CD14-positive monocyte (primary cell): Measurements from ENCODE around the gene POLRMT. TPM values are rescaled to one million over a fixed set of nuclear protein-coding genes. Genes with fewer than 3 reads are reported as not detected.
A peak's percentile ranks its signal among the peaks of the same experiment; 100 is the strongest.

Source experiments
- DNase-seq, 3 donors: peaks; one replicate each; pipeline ENCODE4 v3.0.0-alpha.2; 2011 to 2022
- H2AFZ ChIP-seq: 2 replicates; pipeline ENCODE4 v1.6.0; 2012; ENCODE audit warnings: mild to moderate bottlenecking, low read depth, low read length, inconsistent platforms; ENCODE audit not compliant: insufficient read depth, poor library complexity, severe bottlenecking
- H3K27ac ChIP-seq, 2 donors: 1 replicate in 1 of 2; 2 replicates in 1 of 2; pipeline ENCODE4 v1.5.1; 2012 to 2013; ENCODE audit warnings: low read length in 2 of 2, control low read depth in 1 of 2, inconsistent platforms in 1 of 2, low read depth in 1 of 2, mild to moderate bottlenecking in 1 of 2
- H3K27me3 ChIP-seq, 2 donors: one replicate each; pipeline versions ENCODE4 v1.6.0 to v1.6.1; 2011 to 2013; ENCODE audit warnings: low read length in 2 of 2; ENCODE audit not compliant: control insufficient read depth in 2 of 2, insufficient read depth in 2 of 2
- H3K36me3 ChIP-seq, 2 donors: replicated peaks in 1 of 2; 1 replicate in 1 of 2; 2 replicates in 1 of 2; pipeline versions ENCODE4 v1.5.1 to v1.6.1; 2012 to 2013; ENCODE audit warnings: low read length in 2 of 2, control low read depth in 1 of 2, inconsistent platforms in 1 of 2, mild to moderate bottlenecking in 1 of 2; ENCODE audit not compliant: insufficient read depth in 2 of 2, control insufficient read depth in 1 of 2
- H3K4me1 ChIP-seq, 2 donors: 1 replicate in 1 of 2; 2 replicates in 1 of 2; pipeline versions ENCODE4 v1.5.1 to v1.6.1; 2012 to 2013; ENCODE audit warnings: low read length in 2 of 2, control low read depth in 1 of 2, inconsistent platforms in 1 of 2, mild to moderate bottlenecking in 1 of 2, moderate library complexity in 1 of 2; ENCODE audit not compliant: insufficient read depth in 2 of 2, control insufficient read depth in 1 of 2
- H3K4me2 ChIP-seq: replicated peaks from 2 replicates; pipeline ENCODE3; 2012; ENCODE audit warnings: low read length, moderate library complexity, mild to moderate bottlenecking; ENCODE audit not compliant: poor library complexity, severe bottlenecking; ENCODE audit errors: extremely low read depth
- H3K4me3 ChIP-seq, 3 experiments: fragments of 200-600 bp in 1 of 3; sonication (generic) in 1 of 3; replicated peaks in 1 of 3; 1 replicate in 2 of 3; 2 replicates in 1 of 3; pipeline ENCODE4 v1.5.1; 2011 to 2013; ENCODE audit warnings: low read length in 3 of 3, mild to moderate bottlenecking in 3 of 3, control low read depth in 2 of 3, low read depth in 2 of 3, inconsistent platforms in 1 of 3, moderate library complexity in 1 of 3
- H3K79me2 ChIP-seq: 2 replicates; pipeline ENCODE4 v1.6.0; 2012; ENCODE audit warnings: mild to moderate bottlenecking, control low read depth, inconsistent platforms, low read length, moderate library complexity; ENCODE audit not compliant: insufficient read depth
- H3K9ac ChIP-seq: 2 replicates; pipeline ENCODE4 v1.6.0; 2017; ENCODE audit warnings: low read length, mild to moderate bottlenecking; ENCODE audit not compliant: insufficient read depth, poor library complexity, severe bottlenecking
- H3K9me3 ChIP-seq, 2 donors: replicated peaks in 1 of 2; 1 replicate in 1 of 2; 2 replicates in 1 of 2; pipeline versions ENCODE4 v1.5.1 to v1.6.1; 2012 to 2013; ENCODE audit warnings: low read length in 2 of 2, control low read depth in 1 of 2; ENCODE audit not compliant: control insufficient read depth in 1 of 2, insufficient read depth in 1 of 2
- H4K20me1 ChIP-seq: 2 replicates; pipeline ENCODE4 v1.6.0; 2012; ENCODE audit warnings: mild to moderate bottlenecking, low read length, control low read depth, moderate library complexity; ENCODE audit not compliant: insufficient read depth
- H3K27ac Mint-ChIP-seq, 7 donors: one replicate each; pipeline ENCODE4 v1.8.0; 2020; ENCODE audit warnings: mild to moderate bottlenecking in 7 of 7, mixed read lengths in 7 of 7, moderate library complexity in 6 of 7, inconsistent platforms in 2 of 7
- H3K27me3 Mint-ChIP-seq, 3 donors: one replicate each; pipeline ENCODE4 v1.8.0; 2021 to 2022; ENCODE audit warnings: low read depth in 3 of 3, mild to moderate bottlenecking in 3 of 3, mixed read lengths in 3 of 3, moderate library complexity in 3 of 3, inconsistent platforms in 1 of 3
- H3K36me3 Mint-ChIP-seq, 2 donors: one replicate each; pipeline ENCODE4 v1.8.0; 2020; ENCODE audit warnings: mixed read lengths in 2 of 2, inconsistent platforms in 1 of 2, mild to moderate bottlenecking in 1 of 2
- H3K4me1 Mint-ChIP-seq: one replicate; pipeline ENCODE4 v1.8.0; 2020; ENCODE audit warnings: mild to moderate bottlenecking, mixed read lengths
- H3K4me3 Mint-ChIP-seq, 2 donors: one replicate each; pipeline ENCODE4 v1.8.0; 2020; ENCODE audit warnings: mild to moderate bottlenecking in 2 of 2, mixed read lengths in 2 of 2, moderate library complexity in 1 of 2
- H3K9me3 Mint-ChIP-seq, 7 donors: one replicate each; pipeline ENCODE4 v1.8.0; 2020 to 2022; ENCODE audit warnings: mixed read lengths in 7 of 7, mild to moderate bottlenecking in 6 of 7, moderate library complexity in 6 of 7, inconsistent platforms in 2 of 7
- WGBS: methylation state at CpG from one replicate; pipeline ENCODE4 v1.1.5; 2013; ENCODE audit warnings: missing lambda C conversion rate; ENCODE audit not compliant: insufficient coverage; 5-methylcytosine and 5-hydroxymethylcytosine counted together
- intact Hi-C, 2 donors: fragments of 100-400 bp; cut with micrococcal nuclease; formaldehyde crosslinking; loops; one replicate each; pipeline versions ENCODE4 v1.15.0 to v1.15.1; 2023
- polyA plus RNA-seq, 3 donors: library from polyadenylated mRNA; depleted of rRNA in 1 of 3; unstranded in 2 of 3; stranded (reverse) in 1 of 3; fragments of 300-500 nt in 2 of 3; fragments of >200 nt in 1 of 3; fragmentation: Illumina TruSeq in 2 of 3; gene quantifications; 1 replicate in 2 of 3; 2 replicates in 1 of 3; pipeline ENCODE4 v1.2.3, GENCODE V29; 2012 to 2021
- TF ChIP-seq, protein P1 (sequence below): fragments of 200-600 bp; IDR thresholded peaks from one replicate; pipeline ENCODE4 v1.8.0; 2022; ENCODE audit warnings: antibody characterized with exemption, mild to moderate bottlenecking

Gene POLRMT
- polyA plus RNA-seq, 3 donors = 16.2 to 40.5 (median 17.6) TPM

- peak overlapping the region; percentile 59 to 90 for H3K4me3 Mint-ChIP-seq
- intact Hi-C loops = loop anchor here in 1 of 2 donors (1.0 to 2.0 kb wide), 2 partner anchors 19 to 22 kb away; partner anchors contain the start of gene RNF126
- Histone ChIP-seq H3K4me2 (peak overlapping the region; percentile 88), H4K20me1 (no peaks in the 10 kb centered on the region), H3K27ac (peak overlapping the region; percentile 91 to 96), H3K27me3 (peaks cover 0 to 15% of the 10 kb centered on the region in 2 donors), H3K36me3 (no peaks in the 10 kb centered on the region), H3K9me3 (no peaks in the 10 kb centered on the region), H3K9ac (peak overlapping the region; percentile 86), H3K79me2 (peaks cover 10% of the 10 kb centered on the region), H3K4me3 (peak overlapping the region in 2 of 3 experiments; percentile 53 to 76), H3K4me1 (peaks cover 33 to 41% of the 10 kb centered on the region in 2 donors), H2AFZ (peak overlapping the region; percentile 63)
- DNase-seq = peak; percentile 73 to 82 (median 74)
- H3K36me3 Mint-ChIP-seq = peaks cover 0 to 4% of the 10 kb centered on the region in 2 donors
- H3K27ac Mint-ChIP-seq = peak overlapping the region; percentile 98 to 100 (median 100)
- H3K9me3 Mint-ChIP-seq = peaks cover 0 to 3% (median 2%) of the 10 kb centered on the region in 7 donors
- TF ChIP-seq, protein P1, sequence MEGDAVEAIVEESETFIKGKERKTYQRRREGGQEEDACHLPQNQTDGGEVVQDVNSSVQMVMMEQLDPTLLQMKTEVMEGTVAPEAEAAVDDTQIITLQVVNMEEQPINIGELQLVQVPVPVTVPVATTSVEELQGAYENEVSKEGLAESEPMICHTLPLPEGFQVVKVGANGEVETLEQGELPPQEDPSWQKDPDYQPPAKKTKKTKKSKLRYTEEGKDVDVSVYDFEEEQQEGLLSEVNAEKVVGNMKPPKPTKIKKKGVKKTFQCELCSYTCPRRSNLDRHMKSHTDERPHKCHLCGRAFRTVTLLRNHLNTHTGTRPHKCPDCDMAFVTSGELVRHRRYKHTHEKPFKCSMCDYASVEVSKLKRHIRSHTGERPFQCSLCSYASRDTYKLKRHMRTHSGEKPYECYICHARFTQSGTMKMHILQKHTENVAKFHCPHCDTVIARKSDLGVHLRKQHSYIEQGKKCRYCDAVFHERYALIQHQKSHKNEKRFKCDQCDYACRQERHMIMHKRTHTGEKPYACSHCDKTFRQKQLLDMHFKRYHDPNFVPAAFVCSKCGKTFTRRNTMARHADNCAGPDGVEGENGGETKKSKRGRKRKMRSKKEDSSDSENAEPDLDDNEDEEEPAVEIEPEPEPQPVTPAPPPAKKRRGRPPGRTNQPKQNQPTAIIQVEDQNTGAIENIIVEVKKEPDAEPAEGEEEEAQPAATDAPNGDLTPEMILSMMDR = no peak
- 4% methylated on average over 38 of the region's 54 CpGs for WGBS
- peaks cover 32% of the 10 kb centered on the region for H3K4me1 Mint-ChIP-seq
- peaks cover 0 to 25% (median 16%) of the 10 kb centered on the region in 3 donors for H3K27me3 Mint-ChIP-seq
Observed at GRCh38 chr19:681029-682019, 48.0 kb upstream of the POLRMT start.

DNA sequence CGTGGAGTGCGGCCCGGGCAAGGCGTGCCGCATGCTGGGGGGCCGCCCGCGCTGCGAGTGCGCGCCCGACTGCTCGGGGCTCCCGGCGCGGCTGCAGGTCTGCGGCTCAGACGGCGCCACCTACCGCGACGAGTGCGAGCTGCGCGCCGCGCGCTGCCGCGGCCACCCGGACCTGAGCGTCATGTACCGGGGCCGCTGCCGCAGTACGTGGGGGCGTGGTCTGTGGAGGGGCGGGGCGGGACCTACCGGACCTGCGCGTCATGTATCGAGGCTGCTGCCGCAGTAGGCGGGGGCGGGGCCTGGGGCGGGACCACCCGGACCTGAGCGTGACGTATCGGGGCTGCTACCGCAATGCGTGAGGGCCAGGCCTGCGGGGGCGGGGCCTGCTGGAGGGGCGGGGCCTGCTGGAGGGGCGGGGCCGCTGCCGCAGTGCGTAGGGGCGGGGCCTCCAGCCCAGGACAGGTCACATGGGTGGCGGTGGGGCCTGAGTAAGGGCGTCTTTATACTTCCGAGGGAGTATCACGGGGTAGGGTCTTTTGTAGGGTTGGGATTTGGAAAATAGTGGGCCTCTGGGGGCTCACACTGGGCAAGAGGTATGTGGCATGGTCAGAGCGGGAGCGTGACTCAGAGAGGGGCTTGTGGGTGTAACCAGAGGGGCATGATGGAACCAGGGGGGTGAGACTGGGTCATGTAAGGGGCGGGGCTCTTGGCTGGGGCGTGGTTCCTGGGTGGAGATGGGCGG is 47.1 kb upstream of the POLRMT start:
- Histone ChIP-seq H3K4me2 (peak overlapping the region; percentile 88), H3K27me3 (peaks cover 0 to 20% of the 10 kb centered on the region in 2 donors), H2AFZ (peak overlapping the region; percentile 61), H3K4me3 (peak overlapping the region; percentile 45 to 76 (median 53)), H3K79me2 (peaks cover 10% of the 10 kb centered on the region), H3K27ac (peak overlapping the region; percentile 91 to 96), H3K36me3 (no peaks in the 10 kb centered on the region), H4K20me1 (no peaks in the 10 kb centered on the region), H3K9ac (peak overlapping the region; percentile 86), H3K4me1 (peaks cover 39 to 48% of the 10 kb centered on the region in 2 donors), H3K9me3 (no peaks in the 10 kb centered on the region)
- Mint-ChIP-seq H3K27ac (peak overlapping the region; percentile 98 to 100 (median 100)), H3K4me1 (peaks cover 37% of the 10 kb centered on the region), H3K9me3 (peaks cover 0 to 3% (median 2%) of the 10 kb centered on the region in 7 donors), H3K4me3 (peak overlapping the region; percentile 90 to 97), H3K36me3 (peaks cover 0 to 4% of the 10 kb centered on the region in 2 donors), H3K27me3 (peaks cover 5 to 32% (median 22%) of the 10 kb centered on the region in 3 donors)
- intact Hi-C loops = loop anchor here (1.0 to 2.0 kb wide), 3 partner anchors 18 to 24 kb away; partner anchors contain the start of gene RNF126 (in 1 of the 2)
- TF ChIP-seq, protein P1 = peak; percentile 44
- DNase-seq = peak; percentile 97 to 99 (median 99)
- WGBS = under 1% methylated on average over 68 of the region's 70 CpGs
